SK-N-SH (cell line): ENCODE results near the gene PRKN.

Experiments
- CHD2 ChIP-seq: fragments of 150-350 bp; IDR thresholded peaks from 2 replicates; pipeline ENCODE4 v1.6.1; 2018; ENCODE audit warnings: low read length; ENCODE audit not compliant: partially characterized antibody
- FOSL2 ChIP-seq: IDR thresholded peaks from 2 replicates; pipeline ENCODE4 v1.4.0; 2012; ENCODE audit warnings: low read depth, mild to moderate bottlenecking, moderate library complexity, borderline replicate concordance
- GATA2 ChIP-seq: sonication (generic); formaldehyde crosslinking; IDR thresholded peaks from 2 replicates; pipeline ENCODE4 v1.5.0; 2020; ENCODE audit warnings: mild to moderate bottlenecking, missing genetic modification reagents
- MXI1 ChIP-seq: IDR thresholded peaks from 2 replicates; pipeline ENCODE4 v1.6.1; 2012; ENCODE audit warnings: mild to moderate bottlenecking, low read depth, low read length, improper control_type of control experiment
- POLR2AphosphoS5 ChIP-seq: IDR thresholded peaks from 2 replicates; pipeline ENCODE4 v1.6.1; 2012; ENCODE audit warnings: low read depth, low read length
- SIN3A ChIP-seq: IDR thresholded peaks from 2 replicates; pipeline ENCODE4 v1.6.1; 2012; ENCODE audit warnings: low read depth, mild to moderate bottlenecking, low read length, moderate library complexity, borderline replicate concordance
- TCF12 ChIP-seq: IDR thresholded peaks from 2 replicates; pipeline ENCODE4 v1.4.0; 2012
- TF ChIP-seq, protein P1 (sequence below): IDR thresholded peaks from 2 replicates; pipeline ENCODE4 v1.4.0; 2012; ENCODE audit warnings: low read depth, borderline replicate concordance
- TF ChIP-seq, protein P2 (sequence below): fragments of 200-600 bp; sonication (generic); IDR thresholded peaks from 2 replicates; pipeline ENCODE4 v1.6.1; 2017; ENCODE audit warnings: antibody characterized with exemption, mild to moderate bottlenecking, moderate library complexity
- TF ChIP-seq, protein P3 (sequence below): IDR thresholded peaks from 2 replicates; pipeline ENCODE4 v1.6.1; 2012; ENCODE audit warnings: mild to moderate bottlenecking, low read depth, low read length, moderate library complexity

- TF ChIP-seq, protein P1, sequence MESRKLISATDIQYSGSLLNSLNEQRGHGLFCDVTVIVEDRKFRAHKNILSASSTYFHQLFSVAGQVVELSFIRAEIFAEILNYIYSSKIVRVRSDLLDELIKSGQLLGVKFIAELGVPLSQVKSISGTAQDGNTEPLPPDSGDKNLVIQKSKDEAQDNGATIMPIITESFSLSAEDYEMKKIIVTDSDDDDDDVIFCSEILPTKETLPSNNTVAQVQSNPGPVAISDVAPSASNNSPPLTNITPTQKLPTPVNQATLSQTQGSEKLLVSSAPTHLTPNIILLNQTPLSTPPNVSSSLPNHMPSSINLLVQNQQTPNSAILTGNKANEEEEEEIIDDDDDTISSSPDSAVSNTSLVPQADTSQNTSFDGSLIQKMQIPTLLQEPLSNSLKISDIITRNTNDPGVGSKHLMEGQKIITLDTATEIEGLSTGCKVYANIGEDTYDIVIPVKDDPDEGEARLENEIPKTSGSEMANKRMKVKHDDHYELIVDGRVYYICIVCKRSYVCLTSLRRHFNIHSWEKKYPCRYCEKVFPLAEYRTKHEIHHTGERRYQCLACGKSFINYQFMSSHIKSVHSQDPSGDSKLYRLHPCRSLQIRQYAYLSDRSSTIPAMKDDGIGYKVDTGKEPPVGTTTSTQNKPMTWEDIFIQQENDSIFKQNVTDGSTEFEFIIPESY: no peak
- TF ChIP-seq FOSL2 (no peak), CHD2 (no peak), SIN3A (no peak), GATA2 (no peak), POLR2AphosphoS5 (no peak), TCF12 (no peak), MXI1 (no peak)
- TF ChIP-seq, protein P2, sequence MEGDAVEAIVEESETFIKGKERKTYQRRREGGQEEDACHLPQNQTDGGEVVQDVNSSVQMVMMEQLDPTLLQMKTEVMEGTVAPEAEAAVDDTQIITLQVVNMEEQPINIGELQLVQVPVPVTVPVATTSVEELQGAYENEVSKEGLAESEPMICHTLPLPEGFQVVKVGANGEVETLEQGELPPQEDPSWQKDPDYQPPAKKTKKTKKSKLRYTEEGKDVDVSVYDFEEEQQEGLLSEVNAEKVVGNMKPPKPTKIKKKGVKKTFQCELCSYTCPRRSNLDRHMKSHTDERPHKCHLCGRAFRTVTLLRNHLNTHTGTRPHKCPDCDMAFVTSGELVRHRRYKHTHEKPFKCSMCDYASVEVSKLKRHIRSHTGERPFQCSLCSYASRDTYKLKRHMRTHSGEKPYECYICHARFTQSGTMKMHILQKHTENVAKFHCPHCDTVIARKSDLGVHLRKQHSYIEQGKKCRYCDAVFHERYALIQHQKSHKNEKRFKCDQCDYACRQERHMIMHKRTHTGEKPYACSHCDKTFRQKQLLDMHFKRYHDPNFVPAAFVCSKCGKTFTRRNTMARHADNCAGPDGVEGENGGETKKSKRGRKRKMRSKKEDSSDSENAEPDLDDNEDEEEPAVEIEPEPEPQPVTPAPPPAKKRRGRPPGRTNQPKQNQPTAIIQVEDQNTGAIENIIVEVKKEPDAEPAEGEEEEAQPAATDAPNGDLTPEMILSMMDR: no peak
- TF ChIP-seq, protein P3, sequence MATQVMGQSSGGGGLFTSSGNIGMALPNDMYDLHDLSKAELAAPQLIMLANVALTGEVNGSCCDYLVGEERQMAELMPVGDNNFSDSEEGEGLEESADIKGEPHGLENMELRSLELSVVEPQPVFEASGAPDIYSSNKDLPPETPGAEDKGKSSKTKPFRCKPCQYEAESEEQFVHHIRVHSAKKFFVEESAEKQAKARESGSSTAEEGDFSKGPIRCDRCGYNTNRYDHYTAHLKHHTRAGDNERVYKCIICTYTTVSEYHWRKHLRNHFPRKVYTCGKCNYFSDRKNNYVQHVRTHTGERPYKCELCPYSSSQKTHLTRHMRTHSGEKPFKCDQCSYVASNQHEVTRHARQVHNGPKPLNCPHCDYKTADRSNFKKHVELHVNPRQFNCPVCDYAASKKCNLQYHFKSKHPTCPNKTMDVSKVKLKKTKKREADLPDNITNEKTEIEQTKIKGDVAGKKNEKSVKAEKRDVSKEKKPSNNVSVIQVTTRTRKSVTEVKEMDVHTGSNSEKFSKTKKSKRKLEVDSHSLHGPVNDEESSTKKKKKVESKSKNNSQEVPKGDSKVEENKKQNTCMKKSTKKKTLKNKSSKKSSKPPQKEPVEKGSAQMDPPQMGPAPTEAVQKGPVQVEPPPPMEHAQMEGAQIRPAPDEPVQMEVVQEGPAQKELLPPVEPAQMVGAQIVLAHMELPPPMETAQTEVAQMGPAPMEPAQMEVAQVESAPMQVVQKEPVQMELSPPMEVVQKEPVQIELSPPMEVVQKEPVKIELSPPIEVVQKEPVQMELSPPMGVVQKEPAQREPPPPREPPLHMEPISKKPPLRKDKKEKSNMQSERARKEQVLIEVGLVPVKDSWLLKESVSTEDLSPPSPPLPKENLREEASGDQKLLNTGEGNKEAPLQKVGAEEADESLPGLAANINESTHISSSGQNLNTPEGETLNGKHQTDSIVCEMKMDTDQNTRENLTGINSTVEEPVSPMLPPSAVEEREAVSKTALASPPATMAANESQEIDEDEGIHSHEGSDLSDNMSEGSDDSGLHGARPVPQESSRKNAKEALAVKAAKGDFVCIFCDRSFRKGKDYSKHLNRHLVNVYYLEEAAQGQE: no peak
Observed at GRCh38 chr6:161436106-161436876, 1291.3 kb downstream of the PRKN start.
